PC-9 (cell line): ENCODE results near the gene PGA3. TPM values are rescaled to one million over a fixed set of nuclear protein-coding genes. Genes with fewer than 3 reads are reported as not detected.
"Not testable (repeated sequence)": the region's sequence is repeated elsewhere in the genome, so short reads cannot be mapped to it uniquely, and the experiment has no call there.

Experiments
- Bru-seq: library from RNA; stranded (reverse); fragments of 400-500 nt; gene quantifications from one replicate; lab custom pipeline; 2021; lab: Mats Ljungman, UMichigan
- BruChase-seq, 2 experiments: library from RNA; stranded (reverse); fragments of 400-500 nt; gene quantifications; one replicate each; lab custom pipeline; 2021; lab: Mats Ljungman, UMichigan
- BruUV-seq: library from RNA; stranded (reverse); fragments of 400-500 nt; replicated peaks from 2 replicates; lab custom pipeline; 2021; lab: Mats Ljungman, UMichigan
- CTCF ChIA-PET: fragments of 300-600 bp; sonication (Branson Sonifier 250); formaldehyde crosslinking; loops from one replicate; lab custom pipeline; 2022; ENCODE audit warnings: antibody characterized with exemption; lab: Charles Lee
- POLR2A ChIA-PET: fragments of 300-600 bp; sonication (Branson Sonifier 250); formaldehyde crosslinking; loops from one replicate; lab custom pipeline; 2022; ENCODE audit warnings: antibody characterized with exemption; ENCODE audit not compliant: unreplicated experiment; lab: Charles Lee
- DNase-seq, 2 experiments: peaks; one replicate each; pipeline versions ENCODE4 v3.0.0 to v3.0.0-alpha.2; 2015 to 2022; ENCODE audit warnings: mixed read lengths in 1 of 2
- H2AFZ ChIP-seq: fragments of 200-600 bp; sonication (generic); 2 replicates; pipeline ENCODE4 v1.8.1; 2017; ENCODE audit warnings: antibody characterized with exemption
- H3F3A ChIP-seq: fragments of 200-600 bp; sonication (generic); 2 replicates; pipeline ENCODE4 v1.8.1; 2017; ENCODE audit warnings: antibody characterized with exemption, mild to moderate bottlenecking, low read depth; ENCODE audit not compliant: insufficient read depth
- H3K27ac ChIP-seq: fragments of 200-600 bp; sonication (generic); 2 replicates; pipeline ENCODE4 v1.6.1; 2016; ENCODE audit warnings: mixed run types
- H3K27me3 ChIP-seq: fragments of 200-600 bp; sonication (generic); 2 replicates; pipeline ENCODE4 v1.6.1; 2016; ENCODE audit warnings: low read depth, mixed run types; ENCODE audit not compliant: insufficient read depth
- H3K36me3 ChIP-seq: fragments of 200-600 bp; sonication (generic); 2 replicates; pipeline ENCODE4 v1.6.1; 2016; ENCODE audit warnings: low read depth, mixed run types
- H3K4me1 ChIP-seq: fragments of 200-600 bp; sonication (generic); replicated peaks from 2 replicates; pipeline ENCODE4 v1.6.1; 2016; ENCODE audit warnings: mixed run types; ENCODE audit not compliant: insufficient read depth
- H3K4me2 ChIP-seq: fragments of 200-600 bp; sonication (generic); 2 replicates; pipeline ENCODE4 v1.6.1; 2017; ENCODE audit warnings: mixed run types
- H3K4me3 ChIP-seq: fragments of 200-600 bp; sonication (generic); 2 replicates; pipeline ENCODE4 v1.6.1; 2016; ENCODE audit warnings: mixed run types
- H3K79me2 ChIP-seq: fragments of 200-600 bp; sonication (generic); 2 replicates; pipeline ENCODE4 v1.6.1; 2017; ENCODE audit warnings: low read depth, mixed run types
- H3K9me2 ChIP-seq: fragments of 200-600 bp; sonication (generic); 2 replicates; pipeline ENCODE4 v1.8.1; 2017; ENCODE audit warnings: mild to moderate bottlenecking; ENCODE audit not compliant: insufficient read depth
- H3K9me3 ChIP-seq: fragments of 200-600 bp; sonication (generic); 2 replicates; pipeline ENCODE4 v1.8.1; 2016; ENCODE audit warnings: low read depth; ENCODE audit not compliant: insufficient read depth
- H4K20me1 ChIP-seq: fragments of 200-600 bp; sonication (generic); 2 replicates; pipeline ENCODE4 v1.8.1; 2017; ENCODE audit not compliant: insufficient read depth
- EZH2 ChIP-seq: fragments of 200-600 bp; sonication (generic); IDR thresholded peaks from 2 replicates; pipeline ENCODE4 v1.8.0; 2017; ENCODE audit warnings: antibody characterized with exemption, low read depth
- intact Hi-C: fragments of 100-400 bp; cut with micrococcal nuclease; formaldehyde crosslinking; loops from one replicate; pipeline ENCODE4 v1.10.0; 2022; ENCODE audit not compliant: unreplicated experiment
- long read RNA-seq: library from polyadenylated mRNA; stranded (forward); transcript quantifications from one replicate; pipeline ENCODE4 v2.0.0, GENCODE V29; 2022
- total RNA-seq: library from RNA; stranded (reverse); gene quantifications from 2 replicates; pipeline ENCODE4 v1.2.3, GENCODE V29; 2021
- TF ChIP-seq, protein P1 (sequence below): fragments of 200-600 bp; sonication (generic); conservative IDR thresholded peaks from 2 replicates; pipeline ENCODE4 v1.6.1; 2017; ENCODE audit warnings: mixed run types, antibody characterized with exemption, mild to moderate bottlenecking, moderate library complexity

The PGA3 gene
- total RNA-seq (not detected in 2 replicates), Bru-seq, nascent RNA (not detected), BruChase-seq, experiment 1, labeled RNA remaining after a 2-hour chase (not detected), BruChase-seq, experiment 2, labeled RNA remaining after a 6-hour chase (not detected)
- long read RNA-seq = 0 reads

DNA sequence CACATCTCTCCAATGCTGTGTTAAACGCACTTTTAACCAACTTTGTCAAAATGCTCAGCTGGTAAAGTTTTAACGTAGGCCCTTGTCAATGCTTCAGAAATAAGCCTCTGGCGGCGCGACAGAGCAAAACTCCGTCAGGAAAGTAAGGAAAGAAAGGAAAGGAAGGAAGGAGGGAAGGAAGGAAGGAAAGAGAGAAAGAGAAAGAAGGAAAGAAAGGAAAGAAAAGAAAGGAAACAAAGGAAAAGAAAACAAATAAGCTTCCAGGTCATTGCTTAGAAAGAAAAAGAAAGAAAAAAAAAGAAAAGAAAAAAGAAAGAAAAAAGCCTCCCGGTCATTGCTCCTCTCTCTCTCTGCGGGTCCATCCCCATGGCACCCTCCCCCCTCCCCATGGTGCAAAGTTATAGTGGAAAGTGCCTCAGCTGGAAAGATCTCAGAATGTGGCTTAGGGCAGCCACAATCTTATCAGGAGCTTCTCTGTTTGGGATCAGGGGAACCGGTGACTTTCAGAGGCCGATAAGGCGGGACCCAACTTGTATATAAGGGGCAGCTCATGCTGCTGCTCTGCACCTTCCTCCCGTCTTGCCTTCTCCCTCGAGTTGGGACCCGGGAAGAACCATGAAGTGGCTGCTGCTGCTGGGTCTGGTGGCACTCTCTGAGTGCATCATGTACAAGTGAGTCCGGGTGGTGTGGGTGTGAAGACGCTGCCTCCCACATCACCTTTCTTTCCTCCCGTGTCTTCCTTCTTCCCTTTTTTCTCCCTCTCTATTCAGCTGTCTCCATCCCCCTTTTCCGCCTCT is at the start of gene PGA3:
Gene PGA3 (plus strand): TSS at position 566 of the 797 bp plus-strand sequence. CDS start 50 bp downstream, at position 616.
- H3F3A ChIP-seq, H3K9me3 ChIP-seq, H3K4me3 ChIP-seq, H3K79me2 ChIP-seq, H3K27ac ChIP-seq, H3K4me2 ChIP-seq, H3K9me2 ChIP-seq, intact Hi-C loops, CTCF ChIA-PET, POLR2A ChIA-PET, BruUV-seq, H4K20me1 ChIP-seq, H3K4me1 ChIP-seq, H2AFZ ChIP-seq, H3K36me3 ChIP-seq: not testable (repeated sequence)
- H3K27me3 ChIP-seq = peaks cover 63% of the 10 kb centered on the region
- peak in 1 of 2 experiments; percentile 13 for DNase-seq

DNA sequence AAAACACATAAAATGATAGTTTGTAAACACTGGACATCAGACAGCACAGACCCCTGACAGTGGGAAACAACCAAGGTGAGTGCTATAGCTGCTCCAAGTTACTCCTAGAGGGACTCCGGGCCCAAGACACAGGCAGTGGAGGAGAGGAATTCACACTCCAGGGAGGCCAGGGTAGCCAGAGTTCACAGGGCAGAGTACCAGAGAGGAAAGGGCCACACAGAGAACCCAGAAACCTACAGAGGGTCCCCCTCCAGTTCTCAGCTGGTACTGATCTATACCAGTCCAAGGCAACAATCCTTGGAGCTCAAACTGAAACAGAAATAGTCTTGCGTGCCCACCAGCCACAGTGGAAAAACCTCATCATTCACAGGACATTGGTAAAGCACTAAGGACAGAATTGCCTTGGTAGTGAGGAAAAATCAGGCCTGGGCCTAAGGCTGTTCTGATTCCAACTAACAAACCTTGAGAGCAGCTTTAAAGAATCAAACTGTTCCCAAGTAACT is 49.7 kb upstream of the PGA3 start:
- peaks cover 73% of the 10 kb centered on the region for H3F3A ChIP-seq
- TF ChIP-seq, protein P1, sequence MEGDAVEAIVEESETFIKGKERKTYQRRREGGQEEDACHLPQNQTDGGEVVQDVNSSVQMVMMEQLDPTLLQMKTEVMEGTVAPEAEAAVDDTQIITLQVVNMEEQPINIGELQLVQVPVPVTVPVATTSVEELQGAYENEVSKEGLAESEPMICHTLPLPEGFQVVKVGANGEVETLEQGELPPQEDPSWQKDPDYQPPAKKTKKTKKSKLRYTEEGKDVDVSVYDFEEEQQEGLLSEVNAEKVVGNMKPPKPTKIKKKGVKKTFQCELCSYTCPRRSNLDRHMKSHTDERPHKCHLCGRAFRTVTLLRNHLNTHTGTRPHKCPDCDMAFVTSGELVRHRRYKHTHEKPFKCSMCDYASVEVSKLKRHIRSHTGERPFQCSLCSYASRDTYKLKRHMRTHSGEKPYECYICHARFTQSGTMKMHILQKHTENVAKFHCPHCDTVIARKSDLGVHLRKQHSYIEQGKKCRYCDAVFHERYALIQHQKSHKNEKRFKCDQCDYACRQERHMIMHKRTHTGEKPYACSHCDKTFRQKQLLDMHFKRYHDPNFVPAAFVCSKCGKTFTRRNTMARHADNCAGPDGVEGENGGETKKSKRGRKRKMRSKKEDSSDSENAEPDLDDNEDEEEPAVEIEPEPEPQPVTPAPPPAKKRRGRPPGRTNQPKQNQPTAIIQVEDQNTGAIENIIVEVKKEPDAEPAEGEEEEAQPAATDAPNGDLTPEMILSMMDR = no peak
- no peak for TF ChIP-seq EZH2
- no peaks in the 10 kb centered on the region for H3K9me2 ChIP-seq
- H2AFZ ChIP-seq = no peak overlapping the region
- H3K27ac ChIP-seq = peak overlapping the region; percentile 91
- peaks cover 35% of the 10 kb centered on the region for H3K36me3 ChIP-seq
- intact Hi-C loops = loop anchor here (5.0 kb wide), 1 partner anchor 246 kb away; the partner anchor contains the start of gene PRPF19
- ChIA-PET POLR2A (interaction anchor here (0.5 kb wide), 1 partner anchor 240 kb away, joined by 3 read pairs; the partner anchor contains the start of gene TMEM109), CTCF (no interaction called here)
- no peaks in the 10 kb centered on the region for H3K27me3 ChIP-seq
- H3K9me3 ChIP-seq = peaks cover 25% of the 10 kb centered on the region
- peak overlapping the region; percentile 73 for H3K4me2 ChIP-seq
- TSS peak; percentile 82 for BruUV-seq
- H3K79me2 ChIP-seq = peaks cover 86% of the 10 kb centered on the region
- H3K4me1 ChIP-seq = peaks cover 88% of the 10 kb centered on the region
- DNase-seq = no peak
- 0 out of 2 replicates have a peak, but pooled peaks cover 3% of the 10 kb centered on the region for H4K20me1 ChIP-seq
- peak overlapping the region; percentile 8; the same call in 1 of the 2 replicates for H3K4me3 ChIP-seq

DNA sequence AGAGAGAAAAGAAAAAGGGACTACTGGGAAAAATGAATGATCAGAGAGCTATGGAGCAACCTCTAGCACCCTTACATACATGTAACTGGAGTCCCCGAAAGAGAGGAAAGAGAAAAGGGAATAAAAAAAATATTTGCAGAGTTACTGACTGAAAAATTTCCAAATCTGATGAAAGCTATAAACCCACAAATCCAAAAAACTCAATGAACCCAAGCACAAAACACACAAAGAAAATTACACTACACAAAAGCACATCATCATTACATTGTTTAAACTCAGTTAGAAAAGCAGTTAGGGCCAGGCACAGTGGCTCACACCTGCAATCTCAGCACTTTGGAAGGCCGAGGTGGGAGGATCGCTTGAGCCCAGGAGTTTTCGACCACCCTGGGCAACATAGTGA is 48.8 kb upstream of the PGA3 start:
- Histone ChIP-seq H3K36me3 (peaks cover 35% of the 10 kb centered on the region), H3K9me2 (no peaks in the 10 kb centered on the region), H4K20me1 (no peaks in the 10 kb centered on the region), H3K4me1 (peaks cover 88% of the 10 kb centered on the region), H2AFZ (no peak overlapping the region), H3K4me3 (0 out of 2 replicates have a peak overlapping the region, but pooled peaks have one; percentile 8), H3K27ac (peak overlapping the region; percentile 91), H3K27me3 (no peaks in the 10 kb centered on the region), H3K4me2 (peak overlapping the region; percentile 73), H3F3A (peaks cover 73% of the 10 kb centered on the region), H3K9me3 (peaks cover 25% of the 10 kb centered on the region), H3K79me2 (peaks cover 77% of the 10 kb centered on the region)
- intact Hi-C loops = loop anchor here (5.0 kb wide), 1 partner anchor 247 kb away; the partner anchor contains the start of gene PRPF19
- POLR2A ChIA-PET = no interaction called here
- CTCF ChIA-PET = no interaction called here
- no peak for DNase-seq
- TF ChIP-seq, protein P1 = no peak
- no peak for TF ChIP-seq EZH2
- BruUV-seq = no TSS peak
